IMR-90 (cell line): ENCODE measurements around the gene PARD3.

Experiments
- POLR2A ChIP-seq: IDR thresholded peaks from 2 replicates; pipeline ENCODE4 v1.6.1; 2012; ENCODE audit warnings: mild to moderate bottlenecking, low read depth, low read length
- RAD21 ChIP-seq: IDR thresholded peaks from 2 replicates; pipeline ENCODE4 v1.6.1; 2012; ENCODE audit warnings: low read length, improper control_type of control experiment
- RFX5 ChIP-seq: IDR thresholded peaks from 2 replicates; pipeline ENCODE4 v1.8.0; 2012; ENCODE audit warnings: low read depth, mild to moderate bottlenecking, low read length, moderate library complexity
- TF ChIP-seq, protein P1 (sequence below): conservative IDR thresholded peaks from 2 replicates; pipeline ENCODE4 v1.5.1; 2012; ENCODE audit warnings: mild to moderate bottlenecking, low read depth, low read length, improper control_type of control experiment
- TF ChIP-seq, protein P2 (sequence below): fragments of 150-350 bp; IDR thresholded peaks from 2 replicates; pipeline ENCODE4 v1.6.1; 2016; ENCODE audit warnings: low read depth, mild to moderate bottlenecking, low read length, moderate library complexity, borderline replicate concordance
- TF ChIP-seq, protein P3 (sequence below): fragments of 150-350 bp; IDR thresholded peaks from 2 replicates; pipeline ENCODE4 v1.6.1; 2017; ENCODE audit warnings: mild to moderate bottlenecking, antibody characterized with exemption, low read length, low read depth

DNA sequence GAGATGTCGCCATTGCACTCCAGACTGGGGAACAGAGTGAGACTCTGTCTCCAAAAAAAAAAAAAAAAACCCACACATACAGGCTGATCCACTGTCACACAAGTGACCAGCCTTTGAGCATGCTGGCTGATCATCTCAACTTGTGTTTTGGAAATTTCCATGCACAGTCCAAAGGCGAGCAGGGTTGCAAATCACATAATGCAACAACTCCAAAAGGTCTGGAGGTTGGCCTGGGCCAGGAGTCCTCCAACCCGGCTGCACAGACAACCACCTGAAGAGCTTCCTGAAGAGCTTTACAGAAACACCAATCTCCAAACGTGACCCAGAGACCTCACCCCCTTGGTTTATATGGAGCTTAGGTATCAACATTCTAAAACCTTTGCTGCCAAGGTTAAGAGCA, 16.4 kb downstream of the PARD3 start:
- no peak for TF ChIP-seq POLR2A
- TF ChIP-seq, protein P1, sequence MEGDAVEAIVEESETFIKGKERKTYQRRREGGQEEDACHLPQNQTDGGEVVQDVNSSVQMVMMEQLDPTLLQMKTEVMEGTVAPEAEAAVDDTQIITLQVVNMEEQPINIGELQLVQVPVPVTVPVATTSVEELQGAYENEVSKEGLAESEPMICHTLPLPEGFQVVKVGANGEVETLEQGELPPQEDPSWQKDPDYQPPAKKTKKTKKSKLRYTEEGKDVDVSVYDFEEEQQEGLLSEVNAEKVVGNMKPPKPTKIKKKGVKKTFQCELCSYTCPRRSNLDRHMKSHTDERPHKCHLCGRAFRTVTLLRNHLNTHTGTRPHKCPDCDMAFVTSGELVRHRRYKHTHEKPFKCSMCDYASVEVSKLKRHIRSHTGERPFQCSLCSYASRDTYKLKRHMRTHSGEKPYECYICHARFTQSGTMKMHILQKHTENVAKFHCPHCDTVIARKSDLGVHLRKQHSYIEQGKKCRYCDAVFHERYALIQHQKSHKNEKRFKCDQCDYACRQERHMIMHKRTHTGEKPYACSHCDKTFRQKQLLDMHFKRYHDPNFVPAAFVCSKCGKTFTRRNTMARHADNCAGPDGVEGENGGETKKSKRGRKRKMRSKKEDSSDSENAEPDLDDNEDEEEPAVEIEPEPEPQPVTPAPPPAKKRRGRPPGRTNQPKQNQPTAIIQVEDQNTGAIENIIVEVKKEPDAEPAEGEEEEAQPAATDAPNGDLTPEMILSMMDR = no peak
- no peak for TF ChIP-seq RFX5
- TF ChIP-seq, protein P2, sequence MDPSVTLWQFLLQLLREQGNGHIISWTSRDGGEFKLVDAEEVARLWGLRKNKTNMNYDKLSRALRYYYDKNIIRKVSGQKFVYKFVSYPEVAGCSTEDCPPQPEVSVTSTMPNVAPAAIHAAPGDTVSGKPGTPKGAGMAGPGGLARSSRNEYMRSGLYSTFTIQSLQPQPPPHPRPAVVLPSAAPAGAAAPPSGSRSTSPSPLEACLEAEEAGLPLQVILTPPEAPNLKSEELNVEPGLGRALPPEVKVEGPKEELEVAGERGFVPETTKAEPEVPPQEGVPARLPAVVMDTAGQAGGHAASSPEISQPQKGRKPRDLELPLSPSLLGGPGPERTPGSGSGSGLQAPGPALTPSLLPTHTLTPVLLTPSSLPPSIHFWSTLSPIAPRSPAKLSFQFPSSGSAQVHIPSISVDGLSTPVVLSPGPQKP = no peak
- no peak for TF ChIP-seq RAD21
- TF ChIP-seq, protein P3, sequence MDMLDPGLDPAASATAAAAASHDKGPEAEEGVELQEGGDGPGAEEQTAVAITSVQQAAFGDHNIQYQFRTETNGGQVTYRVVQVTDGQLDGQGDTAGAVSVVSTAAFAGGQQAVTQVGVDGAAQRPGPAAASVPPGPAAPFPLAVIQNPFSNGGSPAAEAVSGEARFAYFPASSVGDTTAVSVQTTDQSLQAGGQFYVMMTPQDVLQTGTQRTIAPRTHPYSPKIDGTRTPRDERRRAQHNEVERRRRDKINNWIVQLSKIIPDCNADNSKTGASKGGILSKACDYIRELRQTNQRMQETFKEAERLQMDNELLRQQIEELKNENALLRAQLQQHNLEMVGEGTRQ = no peak
